EH (cell line): ENCODE results near the gene DNAH7.
A peak's percentile ranks its signal among the peaks of the same experiment; 100 is the strongest.
"Not testable (repeated sequence)": the region's sequence is repeated elsewhere in the genome, so short reads cannot be mapped to it uniquely, and the experiment has no call there.

Experiments
- DNase-seq: peaks from one replicate; pipeline ENCODE4 v3.0.0-alpha.2; 2015; ENCODE audit warnings: low read depth

DNAH7 gene

GRCh38 chr2:196068271-196069209 is at the start of gene DNAH7:
Gene DNAH7 (minus strand): TSS chr2:196068837. CDS start chr2:196068711, 126 bp downstream.
- DNase-seq: peak; percentile 87

- no peak for DNase-seq
Observed at GRCh38 chr2:196117214-196117705, 48.6 kb upstream of the DNAH7 start.

GRCh38 chr2:196113061-196113974 is 44.7 kb upstream of the DNAH7 start:
- peak; percentile 87 for DNase-seq

- DNase-seq: peak; percentile 77
Observed at GRCh38 chr2:196112418-196113034, 43.9 kb upstream of the DNAH7 start.

GRCh38 chr2:196108604-196109003 is 40.0 kb upstream of the DNAH7 start:
- DNase-seq: no peak

- DNase-seq: no peak
Observed at GRCh38 chr2:196105951-196106350, 37.3 kb upstream of the DNAH7 start.

- DNase-seq: no peak
Observed at GRCh38 chr2:196104066-196104465, 35.4 kb upstream of the DNAH7 start.

GRCh38 chr2:196103626-196104025 is 35.0 kb upstream of the DNAH7 start:
- DNase-seq: no peak

- DNase-seq: peak; percentile 41
Observed at GRCh38 chr2:196101325-196101991, 32.8 kb upstream of the DNAH7 start.

- no peak for DNase-seq
Observed at GRCh38 chr2:196099916-196100315, 31.3 kb upstream of the DNAH7 start.

GRCh38 chr2:196097864-196098660 is 29.4 kb upstream of the DNAH7 start:
- DNase-seq: no peak

GRCh38 chr2:196096982-196097745 is 28.5 kb upstream of the DNAH7 start:
- no peak for DNase-seq

GRCh38 chr2:196096264-196096663 is 27.6 kb upstream of the DNAH7 start:
- DNase-seq: no peak

GRCh38 chr2:196089448-196089847 is 20.8 kb upstream of the DNAH7 start:
- DNase-seq: not testable (repeated sequence)

GRCh38 chr2:196088203-196088602 is 19.6 kb upstream of the DNAH7 start:
- peak; percentile 48 for DNase-seq

- no peak for DNase-seq
Observed at GRCh38 chr2:196086517-196087368, 18.1 kb upstream of the DNAH7 start.

GRCh38 chr2:196083601-196084000 is 15.0 kb upstream of the DNAH7 start:
- DNase-seq: no peak

GRCh38 chr2:196080526-196080925 is 11.9 kb upstream of the DNAH7 start:
- DNase-seq: no peak

- peak; percentile 60 for DNase-seq
Observed at GRCh38 chr2:196079052-196079451, 10.4 kb upstream of the DNAH7 start.
